NCI-H345 treated with DMSO at 0.1 percent for 48 hours (cell line): Measurements from ENCODE around the gene PEX10.

Experiments
- DNase-seq: peaks from one replicate; lab custom pipeline; 2025; ENCODE audit not compliant: unreplicated experiment; lab: John Stamatoyannopoulos, UW

Gene PEX10

GRCh38 chr1:2389644-2390043, 22.7 kb downstream of the PEX10 start:
- DNase-seq = no peak

- no peak for DNase-seq
Measured at GRCh38 chr1:2388004-2388913, 24.1 kb downstream of the PEX10 start.

GRCh38 chr1:2386636-2387611, 25.4 kb downstream of the PEX10 start:
- DNase-seq = no peak

- DNase-seq = no peak
Measured at GRCh38 chr1:2385606-2386280, 26.6 kb downstream of the PEX10 start.

- DNase-seq = no peak
Measured at GRCh38 chr1:2384941-2385481, 27.4 kb downstream of the PEX10 start.

GRCh38 chr1:2384130-2384860, 28.1 kb downstream of the PEX10 start:
- no peak for DNase-seq

GRCh38 chr1:2383576-2383975, 28.8 kb downstream of the PEX10 start:
- DNase-seq = no peak

- DNase-seq = no peak
Measured at GRCh38 chr1:2382621-2383361, 29.6 kb downstream of the PEX10 start.

GRCh38 chr1:2381741-2382620, 30.4 kb downstream of the PEX10 start:
- DNase-seq = no peak

- DNase-seq = no peak
Measured at GRCh38 chr1:2380816-2381591, 31.4 kb downstream of the PEX10 start.

- no peak for DNase-seq
Measured at GRCh38 chr1:2379733-2380404, 32.5 kb downstream of the PEX10 start.

GRCh38 chr1:2378956-2379732, 33.2 kb downstream of the PEX10 start:
- DNase-seq = no peak

GRCh38 chr1:2378441-2378851, 33.9 kb downstream of the PEX10 start:
- DNase-seq = no peak

GRCh38 chr1:2377751-2378440, 34.5 kb downstream of the PEX10 start:
- no peak for DNase-seq

- no peak for DNase-seq
Measured at GRCh38 chr1:2376931-2377672, 35.3 kb downstream of the PEX10 start.
